NB4 (cell line): ENCODE results near the gene SIGLEC11.

ENCODE experiments used
- MYC ChIP-seq: IDR thresholded peaks from 2 replicates; pipeline ENCODE4 v1.6.1; 2011; ENCODE audit warnings: low read depth, low read length
- POLR2A ChIP-seq: IDR thresholded peaks from 2 replicates; pipeline ENCODE4 v1.6.1; 2011; ENCODE audit warnings: mild to moderate bottlenecking; ENCODE audit not compliant: insufficient read length; ENCODE audit errors: extremely low read depth
- TF ChIP-seq, protein P1 (sequence below): IDR thresholded peaks from one replicate; pipeline ENCODE4 v1.5.1; 2012; ENCODE audit warnings: low read depth, low read length
- TF ChIP-seq, protein P2 (sequence below): IDR thresholded peaks from 2 replicates; pipeline ENCODE4 v1.6.1; 2011; ENCODE audit warnings: low read depth, low read length

DNA sequence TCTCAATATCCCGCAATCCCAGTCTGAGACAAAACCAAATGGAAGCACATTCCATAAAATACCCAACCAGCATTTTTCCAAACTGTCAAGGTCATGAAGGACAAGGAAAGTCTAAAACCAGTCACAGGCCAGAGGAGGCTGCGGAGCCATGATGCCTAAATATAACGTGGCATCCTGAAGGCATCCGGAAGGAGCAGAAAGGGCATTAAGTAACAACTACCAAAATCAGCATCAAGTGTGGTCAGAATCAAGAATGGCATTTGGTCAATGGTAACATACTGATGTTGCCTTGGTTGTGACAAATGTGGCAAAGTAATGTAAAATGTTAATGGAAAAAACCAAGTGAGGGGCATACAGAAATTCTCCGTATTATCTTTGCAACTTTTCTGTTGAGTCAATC is 35.5 kb downstream of the SIGLEC11 start:
- TF ChIP-seq, protein P1, sequence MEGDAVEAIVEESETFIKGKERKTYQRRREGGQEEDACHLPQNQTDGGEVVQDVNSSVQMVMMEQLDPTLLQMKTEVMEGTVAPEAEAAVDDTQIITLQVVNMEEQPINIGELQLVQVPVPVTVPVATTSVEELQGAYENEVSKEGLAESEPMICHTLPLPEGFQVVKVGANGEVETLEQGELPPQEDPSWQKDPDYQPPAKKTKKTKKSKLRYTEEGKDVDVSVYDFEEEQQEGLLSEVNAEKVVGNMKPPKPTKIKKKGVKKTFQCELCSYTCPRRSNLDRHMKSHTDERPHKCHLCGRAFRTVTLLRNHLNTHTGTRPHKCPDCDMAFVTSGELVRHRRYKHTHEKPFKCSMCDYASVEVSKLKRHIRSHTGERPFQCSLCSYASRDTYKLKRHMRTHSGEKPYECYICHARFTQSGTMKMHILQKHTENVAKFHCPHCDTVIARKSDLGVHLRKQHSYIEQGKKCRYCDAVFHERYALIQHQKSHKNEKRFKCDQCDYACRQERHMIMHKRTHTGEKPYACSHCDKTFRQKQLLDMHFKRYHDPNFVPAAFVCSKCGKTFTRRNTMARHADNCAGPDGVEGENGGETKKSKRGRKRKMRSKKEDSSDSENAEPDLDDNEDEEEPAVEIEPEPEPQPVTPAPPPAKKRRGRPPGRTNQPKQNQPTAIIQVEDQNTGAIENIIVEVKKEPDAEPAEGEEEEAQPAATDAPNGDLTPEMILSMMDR: no peak
- TF ChIP-seq MYC (no peak), POLR2A (no peak)
- TF ChIP-seq, protein P2, sequence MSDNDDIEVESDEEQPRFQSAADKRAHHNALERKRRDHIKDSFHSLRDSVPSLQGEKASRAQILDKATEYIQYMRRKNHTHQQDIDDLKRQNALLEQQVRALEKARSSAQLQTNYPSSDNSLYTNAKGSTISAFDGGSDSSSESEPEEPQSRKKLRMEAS: no peak
